ENCODE data around the gene C11orf42. TPM values are rescaled to one million over a fixed set of nuclear protein-coding genes. Genes with fewer than 3 reads are reported as not detected.

C11orf42 gene
- total and polyA plus RNA-seq, 4 donors: 1.2 to 2.0 TPM; not detected in 2

- Histone ChIP-seq H3K27ac (ENCODE audit: low read depth, low read length) (no peak overlapping the region), H3K4me3 (ENCODE audit: low read depth, low read length) (no peak overlapping the region), H3K27me3 (ENCODE audit: control insufficient read depth, insufficient read depth, low read length) (no peaks in the 10 kb centered on the region), H3K4me1 (ENCODE audit: control insufficient read depth, insufficient read depth, low read length) (no peaks in the 10 kb centered on the region), H3K9me3 (ENCODE audit: control insufficient read depth, insufficient read depth, low read length) (no peaks in the 10 kb centered on the region), H3K36me3 (ENCODE audit: control insufficient read depth, insufficient read depth, low read length) (no peaks in the 10 kb centered on the region)
- no peak for DNase-seq (ENCODE audit: low read depth in 4 of 6, low spot score in 6 of 6)
- 79% methylated on average over 3 of the region's 3 CpGs for WGBS (ENCODE audit: insufficient coverage)
These were observed 44.6 kb downstream of the C11orf42 start for GRCh38 chr11:6249770-6250555.

- no peaks in the 10 kb centered on the region for H3K27me3 ChIP-seq (ENCODE audit: control insufficient read depth, insufficient read depth, low read length)
- no peaks in the 10 kb centered on the region for H3K4me1 ChIP-seq (ENCODE audit: control insufficient read depth, insufficient read depth, low read length)
- peak in 3 of 6 donors; percentile 38 to 90 (median 89) for DNase-seq (ENCODE audit: low read depth in 4 of 6, low spot score in 6 of 6)
- no peak overlapping the region for H3K4me3 ChIP-seq (ENCODE audit: low read depth, low read length)
- no peaks in the 10 kb centered on the region for H3K9me3 ChIP-seq (ENCODE audit: control insufficient read depth, insufficient read depth, low read length)
- WGBS (ENCODE audit: insufficient coverage): 31% methylated on average over 3 of the region's 6 CpGs
- no peaks in the 10 kb centered on the region for H3K36me3 ChIP-seq (ENCODE audit: control insufficient read depth, insufficient read depth, low read length)
- no peak overlapping the region for H3K27ac ChIP-seq (ENCODE audit: low read depth, low read length)
These were observed 45.9 kb downstream of the C11orf42 start for GRCh38 chr11:6251120-6251733.

- Histone ChIP-seq H3K4me3 (ENCODE audit: low read depth, low read length) (no peak overlapping the region), H3K27me3 (ENCODE audit: control insufficient read depth, insufficient read depth, low read length) (no peaks in the 10 kb centered on the region), H3K4me1 (ENCODE audit: control insufficient read depth, insufficient read depth, low read length) (no peaks in the 10 kb centered on the region), H3K9me3 (ENCODE audit: control insufficient read depth, insufficient read depth, low read length) (no peaks in the 10 kb centered on the region), H3K36me3 (ENCODE audit: control insufficient read depth, insufficient read depth, low read length) (no peaks in the 10 kb centered on the region), H3K27ac (ENCODE audit: low read depth, low read length) (no peak overlapping the region)
- 76% methylated on average over 3 of the region's 6 CpGs for WGBS (ENCODE audit: insufficient coverage)
- peak in 1 of 6 donors; percentile 7 for DNase-seq (ENCODE audit: low read depth in 4 of 6, low spot score in 6 of 6)
These were observed 46.7 kb downstream of the C11orf42 start for GRCh38 chr11:6251990-6252473.

- Histone ChIP-seq H3K27ac (ENCODE audit: low read depth, low read length) (no peak overlapping the region), H3K36me3 (ENCODE audit: control insufficient read depth, insufficient read depth, low read length) (no peaks in the 10 kb centered on the region), H3K4me3 (ENCODE audit: low read depth, low read length) (no peak overlapping the region), H3K27me3 (ENCODE audit: control insufficient read depth, insufficient read depth, low read length) (no peaks in the 10 kb centered on the region), H3K9me3 (ENCODE audit: control insufficient read depth, insufficient read depth, low read length) (no peaks in the 10 kb centered on the region), H3K4me1 (ENCODE audit: control insufficient read depth, insufficient read depth, low read length) (no peaks in the 10 kb centered on the region)
- no CpG with 5 or more reads among the region's 1 CpG for WGBS (ENCODE audit: insufficient coverage)
- no peak for DNase-seq (ENCODE audit: low read depth in 4 of 6, low spot score in 6 of 6)
These were observed 47.8 kb downstream of the C11orf42 start for GRCh38 chr11:6253197-6253596.

GRCh38 chr11:6258141-6258540 is 52.8 kb downstream of the C11orf42 start:
- Histone ChIP-seq H3K27ac (ENCODE audit: low read depth, low read length) (no peak overlapping the region), H3K9me3 (ENCODE audit: control insufficient read depth, insufficient read depth, low read length) (no peaks in the 10 kb centered on the region), H3K27me3 (ENCODE audit: control insufficient read depth, insufficient read depth, low read length) (peaks cover 22% of the 10 kb centered on the region), H3K4me3 (ENCODE audit: low read depth, low read length) (no peak overlapping the region), H3K4me1 (ENCODE audit: control insufficient read depth, insufficient read depth, low read length) (peaks cover 19% of the 10 kb centered on the region), H3K36me3 (ENCODE audit: control insufficient read depth, insufficient read depth, low read length) (no peaks in the 10 kb centered on the region)
- WGBS (ENCODE audit: insufficient coverage): no CpG with 5 or more reads among the region's 3 CpGs
- DNase-seq (ENCODE audit: low read depth in 4 of 6, low spot score in 6 of 6): peak in 1 of 6 donors; percentile 22

- Histone ChIP-seq H3K27me3 (ENCODE audit: control insufficient read depth, insufficient read depth, low read length) (peaks cover 22% of the 10 kb centered on the region), H3K4me3 (ENCODE audit: low read depth, low read length) (peak overlapping the region; percentile 39), H3K36me3 (ENCODE audit: control insufficient read depth, insufficient read depth, low read length) (no peaks in the 10 kb centered on the region), H3K9me3 (ENCODE audit: control insufficient read depth, insufficient read depth, low read length) (no peaks in the 10 kb centered on the region), H3K27ac (ENCODE audit: low read depth, low read length) (no peak overlapping the region), H3K4me1 (ENCODE audit: control insufficient read depth, insufficient read depth, low read length) (peaks cover 19% of the 10 kb centered on the region)
- DNase-seq (ENCODE audit: low read depth in 4 of 6, low spot score in 6 of 6): peak in 2 of 6 donors; percentile 69 to 78
- 2% methylated on average over 14 of the region's 16 CpGs for WGBS (ENCODE audit: insufficient coverage)
These were observed 53.3 kb downstream of the C11orf42 start for GRCh38 chr11:6258571-6259081.

GRCh38 chr11:6260207-6260726 is 54.9 kb downstream of the C11orf42 start:
- Histone ChIP-seq H3K4me1 (ENCODE audit: control insufficient read depth, insufficient read depth, low read length) (peaks cover 19% of the 10 kb centered on the region), H3K27me3 (ENCODE audit: control insufficient read depth, insufficient read depth, low read length) (peaks cover 22% of the 10 kb centered on the region), H3K4me3 (ENCODE audit: low read depth, low read length) (peak overlapping the region; percentile 39), H3K27ac (ENCODE audit: low read depth, low read length) (no peak overlapping the region), H3K9me3 (ENCODE audit: control insufficient read depth, insufficient read depth, low read length) (no peaks in the 10 kb centered on the region), H3K36me3 (ENCODE audit: control insufficient read depth, insufficient read depth, low read length) (no peaks in the 10 kb centered on the region)
- peak in 2 of 6 donors; percentile 27 to 39 for DNase-seq (ENCODE audit: low read depth in 4 of 6, low spot score in 6 of 6)
- WGBS (ENCODE audit: insufficient coverage): 38% methylated on average over 2 of the region's 5 CpGs

Other genes with a start within 250 kb of the C11orf42 start
- gene OR56A5, start 237.1 kb upstream of the C11orf42 start, total RNA-seq: not detected
- not detected for gene OR56A5, start 237.1 kb upstream of the C11orf42 start, polyA plus RNA-seq (ENCODE audit: insufficient read length in 2 of 2)
- gene OR52L1, start 218.6 kb upstream of the C11orf42 start, total RNA-seq: not detected
- gene OR52L1, start 218.6 kb upstream of the C11orf42 start, polyA plus RNA-seq (ENCODE audit: insufficient read length in 2 of 2): not detected
- under 1 TPM in 1 of 2 donors, not detected in 1; 0.06 TPM for gene OR56A4, start 198.6 kb upstream of the C11orf42 start, total RNA-seq
- under 1 TPM in 1 of 2 donors, not detected in 1; 0.06 TPM for gene OR56A4, start 198.6 kb upstream of the C11orf42 start, polyA plus RNA-seq (ENCODE audit: insufficient read length in 2 of 2)
- under 1 TPM; 0.06 to 0.10 TPM for gene OR56A1, start 174.8 kb upstream of the C11orf42 start, total RNA-seq
- gene OR56A1, start 174.8 kb upstream of the C11orf42 start, polyA plus RNA-seq (ENCODE audit: insufficient read length in 2 of 2): not detected
- gene OR56B4, start 97.9 kb upstream of the C11orf42 start, total RNA-seq: not detected
- not detected for gene OR56B4, start 97.9 kb upstream of the C11orf42 start, polyA plus RNA-seq (ENCODE audit: insufficient read length in 2 of 2)
- gene OR52B2, start 35.2 kb upstream of the C11orf42 start, total RNA-seq: not detected
- not detected for gene OR52B2, start 35.2 kb upstream of the C11orf42 start, polyA plus RNA-seq (ENCODE audit: insufficient read length in 2 of 2)
- not detected for gene OR52W1, start 6.3 kb upstream of the C11orf42 start, total RNA-seq
- under 1 TPM; 0.24 TPM for gene OR52W1, start 6.3 kb upstream of the C11orf42 start, polyA plus RNA-seq (ENCODE audit: insufficient read length in 2 of 2)
- 10 to 100 TPM; 14.6 to 30.1 TPM for gene FHIP1B, start 29.1 kb downstream of the C11orf42 start, total RNA-seq
- 10 to 100 TPM; 37.7 to 42.3 TPM for gene FHIP1B, start 29.1 kb downstream of the C11orf42 start, polyA plus RNA-seq (ENCODE audit: insufficient read length in 2 of 2)
- under 1 TPM; 0.20 to 0.39 TPM for gene CNGA4, start 33.5 kb downstream of the C11orf42 start, total RNA-seq
- gene CNGA4, start 33.5 kb downstream of the C11orf42 start, polyA plus RNA-seq (ENCODE audit: insufficient read length in 2 of 2): under 1 TPM; 0.68 to 0.78 TPM
- 1 to 10 TPM; 1.6 to 2.0 TPM for gene CCKBR, start 54.3 kb downstream of the C11orf42 start, total RNA-seq
- gene CCKBR, start 54.3 kb downstream of the C11orf42 start, polyA plus RNA-seq (ENCODE audit: insufficient read length in 2 of 2): 1 to 10 TPM; 4.1 to 4.4 TPM
- 100 to 1,000 TPM in 1 of 2 donors, 10 to 100 TPM in 1; 19.1 to 107 TPM for gene CAVIN3, start 114.9 kb downstream of the C11orf42 start, total RNA-seq
- 10 to 100 TPM; 14.3 to 28.8 TPM for gene CAVIN3, start 114.9 kb downstream of the C11orf42 start, polyA plus RNA-seq (ENCODE audit: insufficient read length in 2 of 2)
- 10 to 100 TPM; 18.8 to 38.2 TPM for gene SMPD1, start 184.9 kb downstream of the C11orf42 start, total RNA-seq
- 10 to 100 TPM; 44.4 to 50.0 TPM for gene SMPD1, start 184.9 kb downstream of the C11orf42 start, polyA plus RNA-seq (ENCODE audit: insufficient read length in 2 of 2)
- gene APBB1, start 213.5 kb downstream of the C11orf42 start, total RNA-seq: 100 to 1,000 TPM; 117 to 154 TPM
- gene APBB1, start 213.5 kb downstream of the C11orf42 start, polyA plus RNA-seq (ENCODE audit: insufficient read length in 2 of 2): 100 to 1,000 TPM; 271 to 282 TPM
- 1 to 10 TPM in 1 of 2 donors, under 1 TPM in 1; 0.89 to 2.8 TPM for gene HPX, start 235.4 kb downstream of the C11orf42 start, total RNA-seq
- gene HPX, start 235.4 kb downstream of the C11orf42 start, polyA plus RNA-seq (ENCODE audit: insufficient read length in 2 of 2): 10 to 100 TPM in 1 of 2 donors, 1 to 10 TPM in 1; 6.0 to 11.0 TPM